ENCODE measurements around the gene CELA1.

Gene CELA1

GRCh38 chr12:51346581-51346980, at the start of gene CELA1:
CELA1 (minus strand) TSS chr12:51346679; CDS start chr12:51346638, 41 bp downstream.
- FAIRE-seq (no peak), DNase-seq (ENCODE audit: extremely low spot score, insufficient read length, low read depth) (no peak)

GRCh38 chr12:51395283-51396230, 49.1 kb upstream of the CELA1 start:
- FAIRE-seq = peak; percentile 90

GRCh38 chr12:51393676-51394545, 47.4 kb upstream of the CELA1 start:
- DNase-seq (ENCODE audit: extremely low spot score, insufficient read length, low read depth) = no peak
- FAIRE-seq = no peak

More at GRCh38 chr12:51395283-51396230, 49.1 kb upstream of the CELA1 start:
- peak; percentile 35 for DNase-seq (ENCODE audit: extremely low spot score, insufficient read length, low read depth)

GRCh38 chr12:51392556-51393237, 46.2 kb upstream of the CELA1 start:
- peak; percentile 5 for FAIRE-seq
- DNase-seq (ENCODE audit: extremely low spot score, insufficient read length, low read depth) = peak; percentile 32

- peak; percentile 70 for DNase-seq (ENCODE audit: extremely low spot score, insufficient read length, low read depth)
Observed at GRCh38 chr12:51391283-51392123, 45.0 kb upstream of the CELA1 start, which contains the start of gene GALNT6. GALNT6 (minus strand) TSS chr12:51391406; CDS start chr12:51379781, 11,625 bp downstream.

GRCh38 chr12:51390891-51391282, 44.4 kb upstream of the CELA1 start:
- FAIRE-seq = no peak
- DNase-seq (ENCODE audit: extremely low spot score, insufficient read length, low read depth) = no peak

More at GRCh38 chr12:51391283-51392123, 45.0 kb upstream of the CELA1 start, which contains the start of gene GALNT6:
- FAIRE-seq = peak; percentile 74

- DNase-seq (ENCODE audit: extremely low spot score, insufficient read length, low read depth) (no peak), FAIRE-seq (no peak)
Observed at GRCh38 chr12:51390457-51390856, 44.0 kb upstream of the CELA1 start.

- FAIRE-seq (no peak), DNase-seq (ENCODE audit: extremely low spot score, insufficient read length, low read depth) (no peak)
Observed at GRCh38 chr12:51389302-51389999, 43.0 kb upstream of the CELA1 start.

- DNase-seq (ENCODE audit: extremely low spot score, insufficient read length, low read depth) (no peak), FAIRE-seq (no peak)
Observed at GRCh38 chr12:51388846-51389245, 42.4 kb upstream of the CELA1 start.

- FAIRE-seq = no peak
- no peak for DNase-seq (ENCODE audit: extremely low spot score, insufficient read length, low read depth)
Observed at GRCh38 chr12:51388069-51388799, 41.8 kb upstream of the CELA1 start.

GRCh38 chr12:51386351-51386750, 39.9 kb upstream of the CELA1 start:
- FAIRE-seq (no peak), DNase-seq (ENCODE audit: extremely low spot score, insufficient read length, low read depth) (no peak)

- DNase-seq (ENCODE audit: extremely low spot score, insufficient read length, low read depth) (no peak), FAIRE-seq (peak; percentile 15)
Observed at GRCh38 chr12:51383269-51383905, 36.9 kb upstream of the CELA1 start.

- FAIRE-seq = no peak
- DNase-seq (ENCODE audit: extremely low spot score, insufficient read length, low read depth) = no peak
Observed at GRCh38 chr12:51382173-51382572, 35.7 kb upstream of the CELA1 start.

- no peak for FAIRE-seq
- DNase-seq (ENCODE audit: extremely low spot score, insufficient read length, low read depth) = no peak
Observed at GRCh38 chr12:51381226-51382079, 35.0 kb upstream of the CELA1 start.

GRCh38 chr12:51379571-51379970, 33.1 kb upstream of the CELA1 start:
- DNase-seq (ENCODE audit: extremely low spot score, insufficient read length, low read depth) = no peak
- FAIRE-seq = no peak

- no peak for DNase-seq (ENCODE audit: extremely low spot score, insufficient read length, low read depth)
- no peak for FAIRE-seq
Observed at GRCh38 chr12:51378749-51379148, 32.3 kb upstream of the CELA1 start.

Measured in GM18507 (cell line).